ENCODE results near the gene MYO1E. TPM values are rescaled to one million over a fixed set of nuclear protein-coding genes. Genes with fewer than 3 reads are reported as not detected.

The MYO1E gene
- total and polyA plus RNA-seq, 2 of the 8 experiments (the other 6 are each of a cell fraction or from before 2014, with no cell fraction given), result 19.6 to 142 TPM

GRCh38 chr15:59232476-59232875 lies 140.2 kb downstream of the MYO1E start (continued):
- TF ChIP-seq CHD7 (IDR thresholded peaks at IDR 0.05; ENCODE audit: insufficient replicate concordance, low read length), result no peak
- no peak for TF ChIP-seq CBX8 (IDR thresholded peaks at IDR 0.05; ENCODE audit: borderline replicate concordance, low read depth, low read length)
- TF ChIP-seq RFX5 (IDR thresholded peaks at IDR 0.05; ENCODE audit: borderline replicate concordance, low read depth, low read length), result no peak
